ENCODE measurements around the gene TEX53.

Gene TEX53

DNA sequence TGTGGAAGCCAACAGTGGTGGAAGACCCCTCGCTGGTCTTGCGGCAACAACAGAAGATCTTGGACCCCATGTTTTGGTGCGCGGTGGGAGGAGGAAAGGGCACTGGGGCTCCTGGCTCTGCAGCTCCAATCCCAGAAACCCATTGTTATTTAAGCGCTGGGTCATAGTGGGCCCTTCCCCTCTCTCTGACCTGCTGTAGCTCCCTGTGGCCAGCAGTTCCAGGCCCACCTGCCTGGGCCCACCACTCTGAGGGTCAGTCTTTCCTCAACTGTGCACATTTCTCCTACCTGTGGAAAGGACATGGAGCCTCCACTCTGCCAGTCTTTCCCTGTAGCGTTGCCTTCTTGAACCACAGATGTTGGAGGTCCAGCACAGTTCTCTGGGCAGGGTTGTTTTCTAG, at the start of gene TEX53:
TSS of gene TEX53 (minus strand) at position 101 of the 400 bp plus-strand sequence. CDS start at position 70, 31 bp downstream.
- no peak for DNase-seq

DNA sequence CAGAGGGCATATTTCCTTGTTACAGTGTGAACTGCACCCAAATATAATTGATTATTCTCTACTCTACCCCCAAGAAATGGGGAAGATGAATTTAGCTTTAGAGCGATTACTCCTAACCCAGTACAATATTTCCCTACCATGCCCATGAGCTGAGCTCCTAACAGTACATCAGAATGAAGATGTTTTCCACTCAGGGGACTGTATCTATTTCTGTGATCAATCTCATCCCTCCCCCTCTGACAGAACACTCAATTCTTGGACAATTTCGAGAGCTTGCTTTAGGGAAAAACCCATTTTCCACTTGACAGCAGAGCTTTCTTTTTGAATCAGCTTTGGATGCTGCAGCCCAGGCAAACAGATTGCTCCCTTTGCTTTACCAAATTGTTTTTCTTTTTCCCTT, 49.1 kb upstream of the TEX53 start:
- DNase-seq: no peak

GRCh38 chr9:114701988-114702387, 44.4 kb upstream of the TEX53 start:
- no peak for DNase-seq

DNA sequence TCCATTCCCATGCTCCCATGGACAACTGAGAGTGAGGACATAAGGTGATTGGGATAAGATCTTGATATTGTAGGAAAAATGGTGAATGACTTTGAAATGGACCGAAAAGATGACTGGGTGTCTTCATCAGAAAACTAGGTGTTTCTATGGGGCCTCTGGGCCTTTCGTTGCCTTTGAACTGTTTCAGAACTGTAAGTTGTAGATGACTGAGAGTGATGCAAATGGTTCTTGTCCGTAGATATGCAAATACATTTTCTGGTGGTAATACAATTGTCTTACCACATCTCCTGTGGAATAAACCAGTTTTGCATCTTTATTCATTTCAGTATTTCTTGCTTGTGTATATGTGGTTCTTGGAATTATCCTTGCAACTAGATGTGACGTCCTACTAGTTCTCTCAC, 40.3 kb upstream of the TEX53 start:
- DNase-seq: no peak

DNA sequence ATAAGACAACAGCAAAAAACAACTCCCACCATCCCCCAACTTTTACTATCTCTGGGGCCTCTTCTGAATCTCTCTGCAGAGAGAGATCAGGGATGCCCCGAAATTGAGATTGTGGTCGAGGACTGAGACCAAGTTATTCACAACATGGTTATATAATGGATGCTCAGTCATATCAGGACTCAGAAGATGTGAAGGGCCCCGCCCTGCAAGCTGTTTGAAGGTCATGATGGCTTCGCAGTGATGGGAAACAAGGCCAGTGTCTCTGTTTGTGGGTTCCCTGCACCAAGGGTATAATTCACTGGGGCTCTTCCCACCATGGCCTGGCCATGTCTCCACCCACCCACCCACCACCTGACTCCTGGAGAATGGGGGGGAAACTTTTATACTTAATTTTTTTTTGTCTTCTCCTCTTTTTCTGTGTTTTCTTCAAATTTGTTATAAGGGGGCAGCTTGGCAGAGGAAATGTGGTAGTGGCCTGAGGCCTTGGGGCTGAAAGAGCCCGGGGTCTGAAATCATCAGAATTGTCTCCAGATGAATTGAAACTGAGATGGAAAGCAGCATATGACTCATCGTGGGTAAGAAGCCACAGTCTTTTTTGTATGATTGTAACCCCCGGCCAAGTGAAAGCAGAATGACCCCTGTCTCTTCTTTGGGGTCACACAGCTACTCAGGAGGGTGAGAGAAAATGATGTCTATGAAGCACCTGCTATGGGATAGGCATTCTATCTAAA, 39.4 kb upstream of the TEX53 start:
- DNase-seq: no peak

DNA sequence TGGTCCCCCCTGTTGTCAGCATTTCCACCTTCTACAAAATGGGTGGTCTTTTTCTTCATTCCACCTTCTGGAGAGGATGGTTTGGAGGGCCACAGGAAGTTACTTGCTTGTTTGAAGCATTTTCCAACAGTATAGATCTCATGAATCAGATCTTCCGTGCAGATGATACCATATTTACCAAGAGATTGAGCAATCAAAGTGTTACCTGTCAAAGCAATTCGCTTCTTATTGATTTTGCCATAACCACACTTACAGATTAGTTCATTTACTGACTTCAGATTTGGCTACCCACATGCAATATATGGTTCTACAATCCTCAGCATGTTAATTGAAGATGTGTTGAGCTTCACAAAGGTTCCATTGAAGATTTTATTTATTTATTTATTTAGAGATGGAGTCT, 38.3 kb upstream of the TEX53 start:
- DNase-seq: no peak

GRCh38 chr9:114694719-114695269, 37.2 kb upstream of the TEX53 start:
- no peak for DNase-seq

GRCh38 chr9:114694146-114694545, 36.5 kb upstream of the TEX53 start:
- DNase-seq: no peak

- DNase-seq: no peak
Observed at GRCh38 chr9:114693248-114693855, 35.7 kb upstream of the TEX53 start.

DNA sequence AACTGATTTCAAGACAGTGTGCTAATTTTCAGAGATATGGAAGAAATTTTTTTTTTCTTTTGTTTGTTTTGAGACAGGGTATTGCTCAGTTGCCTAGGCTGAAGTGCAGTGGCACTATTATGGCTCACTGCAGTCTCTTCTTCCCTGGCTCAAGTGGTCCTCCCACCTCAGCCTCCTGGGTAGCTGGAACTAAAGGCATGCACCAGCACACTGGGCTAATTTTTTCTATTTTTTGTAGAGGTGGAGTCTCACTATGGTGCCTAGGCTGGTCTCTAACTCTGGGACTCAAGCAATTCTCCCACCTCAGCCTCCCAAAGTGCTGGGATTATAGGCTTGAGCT, 34.3 kb upstream of the TEX53 start:
- DNase-seq: no peak

DNA sequence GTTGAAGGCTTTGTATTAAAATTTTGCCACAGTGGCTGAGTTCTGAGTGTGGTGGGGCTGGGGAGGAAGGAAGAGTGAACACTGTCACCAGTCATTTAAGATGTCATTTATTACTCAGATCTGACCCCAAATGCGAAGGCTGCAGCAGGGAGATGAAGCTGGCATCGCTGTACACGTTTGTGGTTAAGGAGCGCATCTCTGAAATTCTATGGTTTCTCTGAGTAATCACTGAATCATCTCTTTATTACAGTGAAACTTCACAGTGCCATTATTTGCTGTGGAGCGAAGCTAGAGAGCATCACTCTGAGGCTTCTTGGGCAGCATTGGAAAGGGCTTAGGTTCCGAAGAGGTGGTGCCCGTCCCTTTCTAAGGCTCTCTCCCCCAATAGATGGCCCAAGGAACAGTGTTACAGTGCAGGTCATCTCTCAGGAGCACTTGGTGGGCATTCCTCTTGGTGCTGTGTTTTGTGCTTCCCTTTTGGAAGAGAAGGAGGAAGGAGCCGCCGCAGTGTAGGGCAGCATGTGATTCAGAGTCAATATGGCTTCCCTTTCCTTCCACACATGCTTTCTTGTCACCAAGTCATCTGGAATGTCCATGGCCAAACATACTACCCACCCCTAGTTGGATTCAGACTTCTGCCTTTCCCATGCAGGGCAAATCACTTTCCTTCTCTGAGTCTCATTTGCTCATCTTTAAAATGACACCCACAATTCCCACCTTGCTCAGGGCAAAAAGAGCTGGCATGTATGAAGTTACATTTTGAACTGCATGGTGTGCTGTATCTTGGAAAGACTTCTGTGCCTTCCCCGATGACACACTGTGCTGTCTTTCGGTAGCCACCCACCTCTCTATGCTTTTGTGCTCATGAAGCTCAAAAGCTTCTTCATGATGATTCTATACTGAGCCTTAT, 33.7 kb upstream of the TEX53 start:
- DNase-seq: no peak

DNA sequence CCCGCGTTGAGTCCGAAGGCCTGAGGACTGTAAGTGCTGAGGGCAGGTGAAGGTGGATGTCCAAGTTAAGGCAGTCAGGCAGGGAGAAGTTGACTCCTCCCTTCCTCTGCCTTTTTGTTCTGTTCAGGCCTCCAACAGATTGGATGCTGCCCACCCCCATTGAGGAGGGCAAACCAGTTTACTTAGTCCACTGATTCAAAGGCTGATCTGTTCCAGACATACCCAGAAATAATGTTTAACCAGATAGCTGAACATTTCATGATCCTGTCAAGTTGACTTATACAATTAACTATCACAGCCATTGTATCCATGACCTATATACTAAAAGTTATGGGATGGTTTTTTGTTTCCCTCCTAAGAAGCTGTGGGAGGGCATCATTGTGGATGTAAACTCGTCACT, 32.7 kb upstream of the TEX53 start:
- no peak for DNase-seq

DNA sequence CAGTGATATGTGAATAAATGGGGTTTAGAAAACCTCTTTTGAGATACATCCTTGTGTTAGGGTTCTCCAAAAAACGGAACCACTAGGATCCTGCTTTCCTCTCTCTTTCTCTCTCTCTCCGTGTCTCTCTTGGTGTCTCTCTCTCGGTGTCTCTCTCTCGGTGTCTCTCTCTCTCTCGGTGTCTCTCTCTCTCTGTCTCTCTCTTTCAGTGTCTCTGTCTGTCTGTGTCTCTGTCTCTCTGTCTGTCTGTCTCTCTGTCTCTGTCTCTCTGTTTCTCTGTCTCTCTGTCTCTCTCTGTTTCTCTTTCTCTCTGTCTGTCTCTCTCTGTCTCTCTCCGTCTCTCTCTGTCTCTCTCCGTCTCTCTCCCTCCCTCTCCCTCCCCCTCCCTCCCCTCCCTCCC, 32.2 kb upstream of the TEX53 start:
- no peak for DNase-seq

DNA sequence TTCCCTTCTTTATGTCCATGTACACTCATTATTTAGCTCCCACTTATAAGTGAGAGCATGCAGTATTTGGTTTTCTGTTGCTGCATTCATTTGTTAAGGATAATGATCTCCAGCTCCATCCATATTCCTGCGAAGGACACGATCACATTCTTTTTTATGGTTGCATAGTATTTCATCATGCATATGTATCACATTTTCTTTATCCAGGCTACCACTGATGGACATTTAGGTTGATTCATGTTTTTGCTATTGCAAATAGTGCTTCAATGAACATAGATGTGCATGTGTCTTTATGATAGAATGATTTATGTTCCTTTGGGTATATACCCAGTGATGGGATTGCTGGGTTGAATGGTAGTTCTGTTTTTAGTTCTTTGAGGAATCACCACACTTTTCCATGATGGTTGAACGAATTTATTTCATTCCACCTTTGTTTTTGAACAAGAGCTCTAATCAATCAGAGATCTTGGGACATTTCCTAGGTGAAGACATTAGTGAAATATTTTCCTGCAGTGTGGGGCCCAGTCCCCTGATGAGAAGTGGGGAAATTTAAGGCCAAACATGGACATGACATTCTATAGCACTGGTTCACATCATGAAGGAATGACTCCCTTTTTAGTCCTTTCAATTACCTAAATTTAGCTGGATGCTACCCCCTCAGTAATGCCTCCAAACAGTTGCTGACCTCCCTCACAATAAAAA, 31.5 kb upstream of the TEX53 start:
- DNase-seq: no peak

DNA sequence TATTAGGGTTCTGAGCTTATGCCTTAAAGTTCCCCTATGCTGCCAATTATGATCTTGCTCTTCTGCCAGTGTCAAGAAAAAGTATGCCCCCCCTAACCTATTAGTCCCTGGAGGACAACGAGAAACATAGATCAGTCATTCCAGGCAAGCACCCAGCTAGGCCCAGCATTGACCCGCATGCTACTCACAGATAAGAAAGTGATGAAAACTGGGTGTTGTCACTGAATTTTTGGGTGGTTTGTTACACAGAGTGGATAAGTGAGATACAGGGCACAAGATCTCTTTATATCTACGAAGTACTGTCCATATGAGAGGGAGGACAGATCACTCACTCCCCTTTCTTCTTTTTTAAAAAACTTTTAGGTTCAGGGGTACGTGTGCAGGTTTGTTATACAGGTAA, 30.8 kb upstream of the TEX53 start:
- no peak for DNase-seq

- DNase-seq: no peak
Observed at GRCh38 chr9:114687034-114687433, 29.4 kb upstream of the TEX53 start.

DNA sequence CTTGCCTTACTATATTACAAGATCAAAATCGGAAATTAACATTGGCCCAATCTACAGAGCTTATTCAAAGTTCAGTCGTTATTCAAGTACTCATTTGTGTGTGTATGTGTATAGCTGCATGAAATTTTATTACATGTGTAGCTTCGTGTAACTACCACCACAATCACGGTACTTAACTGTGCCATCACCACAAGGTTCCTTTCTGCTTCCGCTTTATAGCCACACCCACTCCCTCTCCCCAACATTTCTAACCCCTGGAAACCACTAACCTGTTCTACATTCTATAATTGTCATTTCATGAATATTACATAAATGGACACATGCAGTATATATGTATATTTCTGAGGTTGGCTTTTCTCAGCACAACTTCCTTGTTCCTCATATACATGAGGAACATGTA, 28.3 kb upstream of the TEX53 start:
- no peak for DNase-seq

DNA sequence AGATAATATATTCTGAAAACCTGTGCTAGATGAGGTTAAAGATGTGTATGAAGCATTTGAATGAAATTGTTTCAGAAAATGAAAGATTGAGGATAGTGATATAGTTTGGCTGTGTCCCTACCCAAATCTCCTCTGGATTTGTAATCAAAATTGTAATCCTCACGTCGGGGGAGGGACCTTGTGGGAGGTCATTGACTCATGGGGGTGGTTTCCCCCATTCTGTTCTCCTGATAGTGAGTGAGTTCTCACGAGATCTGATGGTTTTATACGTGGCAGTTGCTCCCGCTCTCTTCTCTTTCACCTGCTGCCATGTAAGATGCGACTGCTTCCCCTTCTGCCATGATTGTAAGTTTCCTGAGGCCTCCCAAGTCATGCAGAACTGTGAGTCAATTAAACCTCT, 26.4 kb upstream of the TEX53 start:
- no peak for DNase-seq

- no peak for DNase-seq
Observed at GRCh38 chr9:114682846-114683245, 25.2 kb upstream of the TEX53 start.

- peak; percentile 8 for DNase-seq
Observed at GRCh38 chr9:114681594-114682332, 24.2 kb upstream of the TEX53 start, which contains the start of gene TEX48. TEX48 (minus strand) TSS chr9:114682192; CDS start chr9:114671723, 10,469 bp downstream.

DNA sequence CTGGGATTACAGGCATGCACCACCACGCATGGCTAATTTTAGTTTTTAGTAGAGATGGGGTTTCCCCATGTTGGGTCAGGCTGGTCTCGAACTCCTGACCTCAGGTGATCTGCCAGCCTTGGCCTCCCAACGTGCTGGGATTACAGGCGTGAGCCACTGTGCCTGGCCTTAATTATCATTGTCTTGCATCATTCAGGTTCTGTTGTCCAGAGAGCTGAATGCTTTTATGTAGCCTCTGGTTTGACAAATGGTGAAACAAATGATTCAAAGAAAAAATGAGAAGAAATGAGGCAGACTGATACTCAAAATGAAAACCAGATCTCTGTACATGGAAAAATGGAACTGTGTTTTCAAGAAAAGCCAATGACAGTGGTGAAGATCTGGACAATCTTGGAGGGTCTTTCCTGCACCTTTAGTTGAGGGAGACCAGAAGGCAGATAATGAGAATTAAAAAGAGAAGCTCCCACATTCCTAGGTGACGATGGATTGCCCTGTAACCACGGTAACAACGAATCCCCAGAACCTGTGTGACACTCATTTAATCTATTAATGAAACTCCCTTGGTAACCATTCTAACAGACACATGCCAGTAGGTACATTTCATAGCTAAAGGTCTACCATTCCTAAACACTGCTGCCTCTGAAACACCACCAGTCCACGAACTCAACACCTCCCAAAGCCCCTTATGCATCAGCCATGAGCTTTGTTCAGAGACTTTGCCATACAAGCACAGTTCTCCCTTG, 22.8 kb upstream of the TEX53 start:
- DNase-seq: no peak
